Measurements from ENCODE around the gene ADCY9. TPM values are rescaled to one million over a fixed set of nuclear protein-coding genes. Genes with fewer than 3 reads are reported as not detected.

The ADCY9 gene
- total RNA-seq, 1 donor from 2014 or later = 6.9 TPM

- no peak for TF ChIP-seq CTCF (IDR thresholded peaks at IDR 0.05; ENCODE audit: unreplicated experiment)
- Mint-ChIP-seq H3K9me3 (ENCODE audit: low read depth) (no peaks in the 10 kb centered on the region), H3K27me3 (no peaks in the 10 kb centered on the region), H3K4me3 (ENCODE audit: low read depth) (no peak overlapping the region), H3K4me1 (ENCODE audit: low read depth) (no peaks in the 10 kb centered on the region), H3K36me3 (ENCODE audit: insufficient read depth) (peaks cover 2% of the 10 kb centered on the region), H3K27ac (no peak overlapping the region)
- DNase-seq (ENCODE audit: low spot score, unreplicated experiment) = no peak
Observed at GRCh38 chr16:3977376-3977775, 138.9 kb downstream of the ADCY9 start.

- DNase-seq (ENCODE audit: low spot score, unreplicated experiment) = no peak
- Mint-ChIP-seq H3K4me3 (ENCODE audit: low read depth) (no peak overlapping the region), H3K27me3 (no peaks in the 10 kb centered on the region), H3K27ac (no peak overlapping the region), H3K36me3 (ENCODE audit: insufficient read depth) (peaks cover 2% of the 10 kb centered on the region), H3K4me1 (ENCODE audit: low read depth) (no peaks in the 10 kb centered on the region), H3K9me3 (ENCODE audit: low read depth) (no peaks in the 10 kb centered on the region)
- no peak for TF ChIP-seq CTCF (IDR thresholded peaks at IDR 0.05; ENCODE audit: unreplicated experiment)
Observed at GRCh38 chr16:3974751-3975150, 141.5 kb downstream of the ADCY9 start.

GRCh38 chr16:3971706-3972105, 144.5 kb downstream of the ADCY9 start:
- H3K9me3 Mint-ChIP-seq (ENCODE audit: low read depth) = no peaks in the 10 kb centered on the region
- H3K4me3 Mint-ChIP-seq (ENCODE audit: low read depth) = no peak overlapping the region
- DNase-seq (ENCODE audit: low spot score, unreplicated experiment) = no peak
- H3K27me3 Mint-ChIP-seq = no peaks in the 10 kb centered on the region
- no peak overlapping the region for H3K27ac Mint-ChIP-seq
- no peaks in the 10 kb centered on the region for H3K4me1 Mint-ChIP-seq (ENCODE audit: low read depth)
- TF ChIP-seq CTCF (IDR thresholded peaks at IDR 0.05; ENCODE audit: unreplicated experiment) = no peak
- H3K36me3 Mint-ChIP-seq (ENCODE audit: insufficient read depth) = peaks cover 2% of the 10 kb centered on the region

- H3K9me3 Mint-ChIP-seq (ENCODE audit: low read depth) = peaks cover 2% of the 10 kb centered on the region
- no peak for TF ChIP-seq CTCF (IDR thresholded peaks at IDR 0.05; ENCODE audit: unreplicated experiment)
- no peaks in the 10 kb centered on the region for H3K27me3 Mint-ChIP-seq
- no peak overlapping the region for H3K27ac Mint-ChIP-seq
- no peak for DNase-seq (ENCODE audit: low spot score, unreplicated experiment)
- peaks cover 7% of the 10 kb centered on the region for H3K36me3 Mint-ChIP-seq (ENCODE audit: insufficient read depth)
- H3K4me3 Mint-ChIP-seq (ENCODE audit: low read depth) = no peak overlapping the region
- no peaks in the 10 kb centered on the region for H3K4me1 Mint-ChIP-seq (ENCODE audit: low read depth)
Observed at GRCh38 chr16:3971261-3971660, 145.0 kb downstream of the ADCY9 start.

GRCh38 chr16:3968551-3968950, 147.7 kb downstream of the ADCY9 start:
- DNase-seq (ENCODE audit: low spot score, unreplicated experiment) = no peak
- no peak for TF ChIP-seq CTCF (IDR thresholded peaks at IDR 0.05; ENCODE audit: unreplicated experiment)
- Mint-ChIP-seq H3K27me3 (peaks cover 7% of the 10 kb centered on the region), H3K4me3 (ENCODE audit: low read depth) (no peak overlapping the region), H3K36me3 (ENCODE audit: insufficient read depth) (peaks cover 17% of the 10 kb centered on the region), H3K4me1 (ENCODE audit: low read depth) (no peaks in the 10 kb centered on the region), H3K27ac (no peak overlapping the region), H3K9me3 (ENCODE audit: low read depth) (peaks cover 4% of the 10 kb centered on the region)
